Smooth muscle cell (in vitro differentiated cells): ENCODE data around the gene RANBP3. TPM values are rescaled to one million over a fixed set of nuclear protein-coding genes. Genes with fewer than 3 reads are reported as not detected.

Source experiments
- DNase-seq: peaks from one replicate; lab custom pipeline; 2025; ENCODE audit not compliant: unreplicated experiment; lab: John Stamatoyannopoulos, UW
- H2AFZ ChIP-seq: fragments of 200-600 bp; sonication (generic); 2 replicates; pipeline ENCODE4 v1.6.0; 2016; ENCODE audit warnings: antibody characterized with exemption, low read depth, mild to moderate bottlenecking
- H3F3A ChIP-seq: fragments of 200-600 bp; sonication (generic); 2 replicates; pipeline ENCODE4 v1.6.0; 2017; ENCODE audit warnings: antibody characterized with exemption, low read depth
- H3K27ac ChIP-seq: fragments of 200-600 bp; sonication (generic); 2 replicates; pipeline ENCODE4 v1.5.1; 2016; ENCODE audit warnings: low read depth, mild to moderate bottlenecking
- H3K27me3 ChIP-seq: fragments of 200-600 bp; sonication (generic); 2 replicates; pipeline ENCODE4 v1.6.1; 2016; ENCODE audit warnings: low read depth, mild to moderate bottlenecking
- H3K36me3 ChIP-seq: fragments of 200-600 bp; sonication (generic); 2 replicates; pipeline ENCODE4 v1.5.1; 2016; ENCODE audit warnings: low read depth
- H3K4me1 ChIP-seq: fragments of 200-600 bp; sonication (generic); 2 replicates; pipeline ENCODE4 v1.5.1; 2016; ENCODE audit warnings: low read depth
- H3K4me2 ChIP-seq: fragments of 200-600 bp; sonication (generic); 2 replicates; pipeline ENCODE4 v1.6.0; 2016; ENCODE audit warnings: mild to moderate bottlenecking
- H3K4me3 ChIP-seq: fragments of 200-600 bp; sonication (generic); 2 replicates; pipeline ENCODE4 v1.5.1; 2016; ENCODE audit warnings: mild to moderate bottlenecking
- H3K79me2 ChIP-seq: fragments of 200-600 bp; sonication (generic); 2 replicates; pipeline ENCODE4 v1.6.0; 2016; ENCODE audit warnings: low read depth, mild to moderate bottlenecking
- H3K9ac ChIP-seq: fragments of 200-600 bp; sonication (generic); 2 replicates; pipeline ENCODE4 v1.6.0; 2016; ENCODE audit warnings: low read depth
- H3K9me3 ChIP-seq: fragments of 200-600 bp; sonication (generic); replicated peaks from 2 replicates; pipeline ENCODE4 v1.5.1; 2016; ENCODE audit warnings: low read depth
- H4K20me1 ChIP-seq: fragments of 200-600 bp; sonication (generic); 2 replicates; pipeline ENCODE4 v1.6.0; 2016; ENCODE audit warnings: low read depth
- CTCF ChIP-seq: fragments of 200-600 bp; sonication (generic); IDR thresholded peaks from 2 replicates; pipeline ENCODE4 v1.5.1; 2017; ENCODE audit warnings: borderline replicate concordance, mild to moderate bottlenecking, antibody characterized with exemption; ENCODE audit not compliant: insufficient read depth, poor library complexity, severe bottlenecking
- WGBS: methylation state at CpG from one replicate; pipeline ENCODE4 v1.1.7; 2016; ENCODE audit warnings: low lambda C conversion rate; 5-methylcytosine and 5-hydroxymethylcytosine counted together
- polyA plus RNA-seq: library from polyadenylated mRNA; unstranded; fragments of >200 nt; fragmentation: Nextera tagmentation; extraction: Ambion mirVana; gene quantifications from 2 replicates; pipeline ENCODE4 v1.2.1, GENCODE V29; 2016
- total RNA-seq: library from RNA; depleted of rRNA; stranded (reverse); fragments of >200 nt; gene quantifications from 2 replicates; pipeline ENCODE4 v1.2.3, GENCODE V29; 2014

The RANBP3 gene
- total and polyA plus RNA-seq, 2 experiments from 2014 or later, result 13.4 to 65.8 TPM

DNA sequence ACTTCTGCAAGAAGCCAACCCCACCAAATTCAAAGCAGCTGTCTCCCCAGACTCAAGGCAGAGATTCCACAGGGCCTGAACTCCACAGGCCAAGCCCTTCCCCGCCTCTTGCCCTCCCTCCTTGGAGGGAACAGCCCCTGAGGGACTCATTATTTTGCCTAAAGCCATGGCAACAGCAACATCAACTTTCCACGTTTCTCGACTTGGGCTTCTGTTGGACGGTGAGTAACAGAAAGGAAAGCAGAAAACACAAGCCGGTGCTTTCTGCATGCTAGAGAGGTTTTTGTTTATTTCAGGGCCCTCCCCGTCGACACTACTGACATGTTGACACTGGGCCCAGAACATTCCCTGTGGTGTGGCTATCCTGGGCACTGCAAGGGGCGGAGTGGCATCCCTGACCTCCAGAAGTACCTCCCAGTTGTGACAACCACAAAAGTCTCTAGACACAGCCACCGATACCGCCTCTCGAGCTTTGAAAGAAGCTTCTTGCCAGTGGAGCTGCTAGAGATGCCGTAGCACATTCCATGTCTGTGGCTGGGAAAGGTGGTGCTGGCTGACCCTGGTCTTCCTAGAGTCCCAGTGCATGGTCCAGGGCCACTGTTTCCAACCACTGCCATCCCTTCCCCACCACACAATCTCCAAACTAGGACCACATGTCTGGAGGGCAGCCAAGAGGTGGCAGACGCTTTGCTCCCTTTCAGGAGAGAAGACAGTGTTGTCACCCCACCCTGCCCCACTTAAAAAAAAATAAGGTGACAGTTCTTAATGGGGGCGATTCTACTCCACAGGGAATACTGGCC is 51.1 kb downstream of the RANBP3 start:
- Histone ChIP-seq H3K9ac (no peak overlapping the region), H3F3A (no peaks in the 10 kb centered on the region), H3K36me3 (no peaks in the 10 kb centered on the region), H3K9me3 (no peaks in the 10 kb centered on the region), H3K79me2 (no peaks in the 10 kb centered on the region), H3K4me3 (no peak overlapping the region), H3K27ac (no peak overlapping the region), H4K20me1 (no peaks in the 10 kb centered on the region), H3K4me2 (no peak overlapping the region), H3K27me3 (no peaks in the 10 kb centered on the region), H3K4me1 (no peaks in the 10 kb centered on the region), H2AFZ (no peak overlapping the region)
- 86% methylated on average over 14 of the region's 14 CpGs for WGBS
- no peak for TF ChIP-seq CTCF
- DNase-seq, result no peak

GRCh38 chr19:5925830-5926427 is 52.0 kb downstream of the RANBP3 start:
- no peaks in the 10 kb centered on the region for H3F3A ChIP-seq
- H3K9ac ChIP-seq, result no peak overlapping the region
- H3K27me3 ChIP-seq, result no peaks in the 10 kb centered on the region
- no peak overlapping the region for H3K4me3 ChIP-seq
- no peak for TF ChIP-seq CTCF
- no peaks in the 10 kb centered on the region for H4K20me1 ChIP-seq
- no peaks in the 10 kb centered on the region for H3K9me3 ChIP-seq
- H2AFZ ChIP-seq, result no peak overlapping the region
- H3K79me2 ChIP-seq, result no peaks in the 10 kb centered on the region
- whole genome bisulfite sequencing, result 96% methylated on average over 18 of the region's 18 CpGs
- no peaks in the 10 kb centered on the region for H3K36me3 ChIP-seq
- no peak overlapping the region for H3K4me2 ChIP-seq
- no peaks in the 10 kb centered on the region for H3K4me1 ChIP-seq
- H3K27ac ChIP-seq, result no peak overlapping the region
- DNase-seq, result no peak

GRCh38 chr19:5923356-5923755 is 54.6 kb downstream of the RANBP3 start:
- no peak overlapping the region for H2AFZ ChIP-seq
- no peaks in the 10 kb centered on the region for H3K79me2 ChIP-seq
- H3K36me3 ChIP-seq, result no peaks in the 10 kb centered on the region
- H3K9ac ChIP-seq, result no peak overlapping the region
- no peaks in the 10 kb centered on the region for H3F3A ChIP-seq
- WGBS, result 97% methylated on average over 16 of the region's 16 CpGs
- H3K4me2 ChIP-seq, result no peak overlapping the region
- no peak overlapping the region for H3K27ac ChIP-seq
- H4K20me1 ChIP-seq, result no peaks in the 10 kb centered on the region
- no peaks in the 10 kb centered on the region for H3K9me3 ChIP-seq
- no peaks in the 10 kb centered on the region for H3K27me3 ChIP-seq
- H3K4me3 ChIP-seq, result no peak overlapping the region
- TF ChIP-seq CTCF, result no peak
- no peak for DNase-seq
- H3K4me1 ChIP-seq, result no peaks in the 10 kb centered on the region
